NB4 (cell line): ENCODE results near the gene PRR19.
A peak's percentile ranks its signal among the peaks of the same experiment; 100 is the strongest.

Experiments used
- DNase-seq: peaks from one replicate; pipeline ENCODE4 v3.0.0; 2010; ENCODE audit warnings: low read depth
- H3K4me3 ChIP-seq: one replicate; pipeline ENCODE4 v1.5.1; 2011; ENCODE audit warnings: mild to moderate bottlenecking, low read depth, low read length, moderate library complexity
- MAX ChIP-seq: IDR thresholded peaks from 2 replicates; pipeline ENCODE4 v1.6.1; 2011; ENCODE audit warnings: low read depth, low read length
- MYC ChIP-seq: IDR thresholded peaks from 2 replicates; pipeline ENCODE4 v1.6.1; 2011; ENCODE audit warnings: low read depth, low read length
- POLR2A ChIP-seq: IDR thresholded peaks from 2 replicates; pipeline ENCODE4 v1.6.1; 2011; ENCODE audit warnings: mild to moderate bottlenecking; ENCODE audit not compliant: insufficient read length; ENCODE audit errors: extremely low read depth
- TF ChIP-seq, protein P1 (sequence below): IDR thresholded peaks from one replicate; pipeline ENCODE4 v1.5.1; 2012; ENCODE audit warnings: low read depth, low read length

Gene PRR19

GRCh38 chr19:42323473-42323851, 21.5 kb downstream of the PRR19 start:
- TF ChIP-seq, protein P1, sequence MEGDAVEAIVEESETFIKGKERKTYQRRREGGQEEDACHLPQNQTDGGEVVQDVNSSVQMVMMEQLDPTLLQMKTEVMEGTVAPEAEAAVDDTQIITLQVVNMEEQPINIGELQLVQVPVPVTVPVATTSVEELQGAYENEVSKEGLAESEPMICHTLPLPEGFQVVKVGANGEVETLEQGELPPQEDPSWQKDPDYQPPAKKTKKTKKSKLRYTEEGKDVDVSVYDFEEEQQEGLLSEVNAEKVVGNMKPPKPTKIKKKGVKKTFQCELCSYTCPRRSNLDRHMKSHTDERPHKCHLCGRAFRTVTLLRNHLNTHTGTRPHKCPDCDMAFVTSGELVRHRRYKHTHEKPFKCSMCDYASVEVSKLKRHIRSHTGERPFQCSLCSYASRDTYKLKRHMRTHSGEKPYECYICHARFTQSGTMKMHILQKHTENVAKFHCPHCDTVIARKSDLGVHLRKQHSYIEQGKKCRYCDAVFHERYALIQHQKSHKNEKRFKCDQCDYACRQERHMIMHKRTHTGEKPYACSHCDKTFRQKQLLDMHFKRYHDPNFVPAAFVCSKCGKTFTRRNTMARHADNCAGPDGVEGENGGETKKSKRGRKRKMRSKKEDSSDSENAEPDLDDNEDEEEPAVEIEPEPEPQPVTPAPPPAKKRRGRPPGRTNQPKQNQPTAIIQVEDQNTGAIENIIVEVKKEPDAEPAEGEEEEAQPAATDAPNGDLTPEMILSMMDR, result no peak
- TF ChIP-seq POLR2A, result no peak
- TF ChIP-seq MAX, result no peak
- no peak for TF ChIP-seq MYC
- no peak for DNase-seq
- H3K4me3 ChIP-seq, result no peak overlapping the region

- H3K4me3 ChIP-seq, result no peak overlapping the region
- peak; percentile 42 for DNase-seq
- TF ChIP-seq, protein P1, result no peak
- TF ChIP-seq MAX (no peak), POLR2A (no peak), MYC (no peak)
These were observed 22.1 kb downstream of the PRR19 start for GRCh38 chr19:42323852-42324654.

- peak overlapping the region; percentile 34 for H3K4me3 ChIP-seq
- TF ChIP-seq, protein P1, result no peak
- TF ChIP-seq POLR2A (no peak), MYC (no peak), MAX (no peak)
- no peak for DNase-seq
These were observed 22.8 kb downstream of the PRR19 start for GRCh38 chr19:42324655-42325307.

DNA sequence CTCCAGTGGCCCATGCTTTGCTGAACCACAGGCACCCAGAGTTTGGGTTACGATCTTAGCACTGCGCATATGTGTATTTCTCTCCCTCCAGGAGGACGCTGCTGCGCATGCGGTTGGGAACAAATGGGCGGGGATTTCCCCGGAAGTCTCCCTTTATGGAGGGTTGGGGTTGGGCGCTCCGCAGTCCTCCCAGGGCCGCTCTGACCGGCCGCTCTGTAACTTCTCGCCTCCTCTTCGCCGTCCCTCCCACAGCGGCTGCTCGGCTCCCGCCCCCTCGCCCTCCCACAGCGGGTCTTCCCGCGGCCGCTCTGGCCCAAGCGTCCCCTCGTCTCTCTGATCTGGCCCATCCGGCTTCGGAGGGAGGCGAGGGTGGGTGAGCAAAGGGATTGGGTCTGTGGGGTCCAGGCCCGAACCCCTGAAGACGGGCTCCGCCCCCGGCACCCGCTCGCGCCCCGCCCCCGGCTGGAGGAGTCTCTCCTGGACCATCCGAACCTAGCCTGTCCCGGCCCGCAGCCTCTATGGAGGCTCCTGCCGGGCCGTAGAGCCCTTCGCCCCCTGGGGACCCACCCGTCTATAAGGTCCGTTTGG, 23.5 kb downstream of the PRR19 start, which contains the start of gene MEGF8:
Gene MEGF8, plus strand, starts transcription at position 328 of the 588 bp plus-strand sequence. CDS start 609 bp downstream, outside the sequence.
- peak; percentile 96 for DNase-seq
- peak; percentile 59 for TF ChIP-seq MYC
- TF ChIP-seq POLR2A, result peak; percentile 26
- TF ChIP-seq, protein P1, result peak; percentile 65
- peak; percentile 79 for TF ChIP-seq MAX
- peak within 1 kb of the TSS; percentile 76 for H3K4me3 ChIP-seq

DNA sequence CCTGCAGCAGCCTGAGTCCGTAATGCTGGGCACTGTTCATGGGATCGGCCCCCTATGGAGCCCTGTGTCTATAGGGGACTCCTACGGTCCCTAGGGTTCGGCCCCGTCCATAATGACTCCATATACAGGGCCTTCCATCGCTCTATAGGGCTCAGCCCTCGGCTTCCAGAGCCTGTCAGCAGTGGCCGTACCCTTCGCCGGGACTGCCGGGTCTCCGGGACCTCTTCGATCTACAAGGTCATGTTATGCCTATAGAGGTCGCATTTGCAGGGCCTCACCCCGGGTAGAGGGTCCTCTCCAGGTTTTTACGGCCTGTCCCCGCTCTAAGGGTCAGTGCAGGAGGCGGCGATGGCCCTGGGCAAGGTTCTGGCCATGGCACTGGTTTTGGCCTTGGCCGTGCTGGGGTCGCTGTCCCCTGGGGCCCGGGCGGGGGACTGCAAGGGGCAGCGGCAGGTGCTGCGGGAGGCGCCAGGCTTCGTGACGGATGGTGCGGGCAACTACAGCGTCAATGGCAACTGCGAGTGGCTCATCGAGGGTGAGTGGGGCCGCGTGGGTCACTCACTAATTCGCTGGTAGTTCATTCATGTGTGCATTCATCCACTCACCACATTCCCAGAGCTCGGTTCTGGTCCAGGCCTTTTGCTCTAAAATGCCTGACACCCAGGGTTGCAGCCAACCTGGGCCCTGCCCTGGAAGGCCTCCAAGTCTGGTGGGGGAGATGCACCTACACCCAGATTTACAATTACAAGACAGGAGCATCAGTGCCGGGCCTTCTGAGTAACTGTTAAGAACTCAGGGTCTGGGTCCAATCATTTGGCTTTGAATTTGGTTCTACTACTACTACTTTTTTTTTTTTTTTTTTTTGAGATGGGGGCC, 24.2 kb downstream of the PRR19 start:
- peak; percentile 25 for DNase-seq
- H3K4me3 ChIP-seq, result peak overlapping the region; percentile 76
- TF ChIP-seq, protein P1, result no peak
- TF ChIP-seq MAX, result no peak
- TF ChIP-seq POLR2A, result no peak
- no peak for TF ChIP-seq MYC
